ENCODE results near the gene XYLT1.

Gene XYLT1

GRCh38 chr16:17370223-17370707 is 100.5 kb downstream of the XYLT1 start:
- DNase-seq: no peak

- DNase-seq: no peak
Observed at GRCh38 chr16:17369421-17370222, 101.1 kb downstream of the XYLT1 start.

- DNase-seq: no peak
Observed at GRCh38 chr16:17368951-17369350, 101.8 kb downstream of the XYLT1 start.

GRCh38 chr16:17368446-17368845 is 102.3 kb downstream of the XYLT1 start:
- no peak for DNase-seq

GRCh38 chr16:17367923-17368322 is 102.8 kb downstream of the XYLT1 start:
- DNase-seq: no peak

GRCh38 chr16:17367036-17367435 is 103.7 kb downstream of the XYLT1 start:
- DNase-seq: no peak

- no peak for DNase-seq
Observed at GRCh38 chr16:17366299-17366961, 104.3 kb downstream of the XYLT1 start.

GRCh38 chr16:17365591-17366298 is 105.0 kb downstream of the XYLT1 start:
- DNase-seq: no peak

- DNase-seq: no peak
Observed at GRCh38 chr16:17365211-17365541, 105.6 kb downstream of the XYLT1 start.

GRCh38 chr16:17364319-17365210 is 106.2 kb downstream of the XYLT1 start:
- no peak for DNase-seq

- no peak for DNase-seq
Observed at GRCh38 chr16:17362946-17363345, 107.8 kb downstream of the XYLT1 start.

- DNase-seq: no peak
Observed at GRCh38 chr16:17362183-17362582, 108.6 kb downstream of the XYLT1 start.

- no peak for DNase-seq
Observed at GRCh38 chr16:17360693-17361122, 110.1 kb downstream of the XYLT1 start.

- no peak for DNase-seq
Observed at GRCh38 chr16:17359788-17360390, 110.9 kb downstream of the XYLT1 start.

- DNase-seq: no peak
Observed at GRCh38 chr16:17358846-17359245, 111.9 kb downstream of the XYLT1 start.

GRCh38 chr16:17358355-17358754 is 112.4 kb downstream of the XYLT1 start:
- DNase-seq: no peak

- no peak for DNase-seq
Observed at GRCh38 chr16:17357307-17358062, 113.3 kb downstream of the XYLT1 start.

GRCh38 chr16:17356243-17356933 is 114.4 kb downstream of the XYLT1 start:
- no peak for DNase-seq

- no peak for DNase-seq
Observed at GRCh38 chr16:17354685-17355084, 116.1 kb downstream of the XYLT1 start.

GRCh38 chr16:17354141-17354601 is 116.6 kb downstream of the XYLT1 start:
- no peak for DNase-seq

- no peak for DNase-seq
Observed at GRCh38 chr16:17353561-17353960, 117.2 kb downstream of the XYLT1 start.

Measured in COR-L47 (cell line).